Measurements from ENCODE around the gene TAX1BP3. TPM values are rescaled to one million over a fixed set of nuclear protein-coding genes. Genes with fewer than 3 reads are reported as not detected.

The TAX1BP3 gene
- total and polyA plus RNA-seq, 2 of the 13 experiments (the other 11 are each of a cell fraction or from before 2014, with no cell fraction given) = 16.7 to 45.1 TPM

DNA sequence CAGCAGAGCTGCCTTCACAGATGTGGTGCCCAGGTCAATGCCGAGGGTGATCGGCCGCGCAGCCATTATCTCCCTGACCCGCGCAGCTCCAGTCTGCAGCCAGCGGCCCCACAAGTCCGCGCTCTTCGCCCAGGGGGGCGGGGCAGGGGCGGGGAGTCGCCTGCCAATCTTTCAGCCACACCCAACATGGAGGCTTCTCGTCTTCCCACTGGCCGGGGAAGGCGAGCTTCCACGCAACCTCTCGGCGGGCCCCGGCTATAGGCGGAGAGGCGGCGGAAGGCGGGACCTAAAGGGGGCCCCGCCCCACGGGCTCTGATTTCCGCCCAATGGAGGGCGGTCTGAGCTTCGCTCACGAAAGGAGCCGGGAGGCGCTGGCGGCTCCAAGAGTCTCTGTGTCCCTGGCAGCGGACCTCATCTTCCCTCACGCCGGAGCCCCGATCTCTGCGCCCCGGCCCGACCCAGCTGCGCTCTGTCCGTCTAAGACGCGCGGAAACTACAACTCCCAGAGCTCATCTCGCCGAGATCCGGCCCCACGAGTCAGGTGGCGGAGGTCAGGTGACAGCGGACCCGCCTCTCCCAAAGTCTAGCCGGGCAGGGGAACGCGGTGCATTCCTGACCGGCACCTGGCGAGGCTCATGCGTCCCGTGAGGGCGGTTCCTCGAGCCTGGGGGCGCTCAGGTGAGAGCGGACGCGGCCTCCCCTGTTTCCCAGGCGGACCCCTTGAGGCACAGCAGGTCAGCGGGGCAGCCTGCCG, 32.0 kb downstream of the TAX1BP3 start, which contains the start of the genes CTNS and SHPK (continued):
- TF ChIP-seq, protein P1, sequence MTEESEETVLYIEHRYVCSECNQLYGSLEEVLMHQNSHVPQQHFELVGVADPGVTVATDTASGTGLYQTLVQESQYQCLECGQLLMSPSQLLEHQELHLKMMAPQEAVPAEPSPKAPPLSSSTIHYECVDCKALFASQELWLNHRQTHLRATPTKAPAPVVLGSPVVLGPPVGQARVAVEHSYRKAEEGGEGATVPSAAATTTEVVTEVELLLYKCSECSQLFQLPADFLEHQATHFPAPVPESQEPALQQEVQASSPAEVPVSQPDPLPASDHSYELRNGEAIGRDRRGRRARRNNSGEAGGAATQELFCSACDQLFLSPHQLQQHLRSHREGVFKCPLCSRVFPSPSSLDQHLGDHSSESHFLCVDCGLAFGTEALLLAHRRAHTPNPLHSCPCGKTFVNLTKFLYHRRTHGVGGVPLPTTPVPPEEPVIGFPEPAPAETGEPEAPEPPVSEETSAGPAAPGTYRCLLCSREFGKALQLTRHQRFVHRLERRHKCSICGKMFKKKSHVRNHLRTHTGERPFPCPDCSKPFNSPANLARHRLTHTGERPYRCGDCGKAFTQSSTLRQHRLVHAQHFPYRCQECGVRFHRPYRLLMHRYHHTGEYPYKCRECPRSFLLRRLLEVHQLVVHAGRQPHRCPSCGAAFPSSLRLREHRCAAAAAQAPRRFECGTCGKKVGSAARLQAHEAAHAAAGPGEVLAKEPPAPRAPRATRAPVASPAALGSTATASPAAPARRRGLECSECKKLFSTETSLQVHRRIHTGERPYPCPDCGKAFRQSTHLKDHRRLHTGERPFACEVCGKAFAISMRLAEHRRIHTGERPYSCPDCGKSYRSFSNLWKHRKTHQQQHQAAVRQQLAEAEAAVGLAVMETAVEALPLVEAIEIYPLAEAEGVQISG (CRISPR knock-in tag; IDR thresholded peaks at IDR 0.05) = peak; percentile 71; the same call in 1 of the 2 replicates
- TF ChIP-seq NFIB (CRISPR knock-in tag; IDR thresholded peaks at IDR 0.05; ENCODE audit: borderline replicate concordance) (no peak), CHCHD3 (CRISPR knock-in tag; IDR thresholded peaks at IDR 0.05) (no peak), ZBTB8A (CRISPR knock-in tag; IDR thresholded peaks at IDR 0.05; ENCODE audit: borderline replicate concordance, low read depth) (no peak), KAT7 (CRISPR knock-in tag; IDR thresholded peaks at IDR 0.05; ENCODE audit: borderline replicate concordance) (no peak; the same call in 1 of the 2 replicates), ZFYVE20 (CRISPR knock-in tag; IDR thresholded peaks at IDR 0.05; ENCODE audit: borderline replicate concordance, low read depth) (no peak), ZNF333 (CRISPR knock-in tag; IDR thresholded peaks at IDR 0.05; ENCODE audit: borderline replicate concordance) (peak; percentile 83), ZNF672 (CRISPR knock-in tag; IDR thresholded peaks at IDR 0.05) (no peak), SIN3A (IDR thresholded peaks at IDR 0.05; ENCODE audit: borderline replicate concordance, low read depth, low read length) (peak; percentile 79; the same call in 1 of the 2 replicates), GTF2F1 (IDR thresholded peaks at IDR 0.05; ENCODE audit: low read length) (no peak), DMTF1 (CRISPR knock-in tag; IDR thresholded peaks at IDR 0.05) (no peak), CREBL2 (CRISPR knock-in tag; IDR thresholded peaks at IDR 0.05; ENCODE audit: borderline replicate concordance) (no peak), MZF1 (CRISPR knock-in tag; IDR thresholded peaks at IDR 0.05; ENCODE audit: borderline replicate concordance) (no peak), U2AF1 (optimal IDR thresholded peaks at IDR 0.05; ENCODE audit: low read depth, low read length) (no peak), ZFAT (CRISPR knock-in tag; conservative IDR thresholded peaks at IDR 0.05) (no peak), HNRNPL (IDR thresholded peaks at IDR 0.05; ENCODE audit: low read depth, low read length) (0 out of 2 replicates have a peak, but pooled peaks have one; percentile 35), ZNF292 (CRISPR knock-in tag; IDR thresholded peaks at IDR 0.05; ENCODE audit: borderline replicate concordance, low read depth) (no peak)
- TF ChIP-seq, protein P2, sequence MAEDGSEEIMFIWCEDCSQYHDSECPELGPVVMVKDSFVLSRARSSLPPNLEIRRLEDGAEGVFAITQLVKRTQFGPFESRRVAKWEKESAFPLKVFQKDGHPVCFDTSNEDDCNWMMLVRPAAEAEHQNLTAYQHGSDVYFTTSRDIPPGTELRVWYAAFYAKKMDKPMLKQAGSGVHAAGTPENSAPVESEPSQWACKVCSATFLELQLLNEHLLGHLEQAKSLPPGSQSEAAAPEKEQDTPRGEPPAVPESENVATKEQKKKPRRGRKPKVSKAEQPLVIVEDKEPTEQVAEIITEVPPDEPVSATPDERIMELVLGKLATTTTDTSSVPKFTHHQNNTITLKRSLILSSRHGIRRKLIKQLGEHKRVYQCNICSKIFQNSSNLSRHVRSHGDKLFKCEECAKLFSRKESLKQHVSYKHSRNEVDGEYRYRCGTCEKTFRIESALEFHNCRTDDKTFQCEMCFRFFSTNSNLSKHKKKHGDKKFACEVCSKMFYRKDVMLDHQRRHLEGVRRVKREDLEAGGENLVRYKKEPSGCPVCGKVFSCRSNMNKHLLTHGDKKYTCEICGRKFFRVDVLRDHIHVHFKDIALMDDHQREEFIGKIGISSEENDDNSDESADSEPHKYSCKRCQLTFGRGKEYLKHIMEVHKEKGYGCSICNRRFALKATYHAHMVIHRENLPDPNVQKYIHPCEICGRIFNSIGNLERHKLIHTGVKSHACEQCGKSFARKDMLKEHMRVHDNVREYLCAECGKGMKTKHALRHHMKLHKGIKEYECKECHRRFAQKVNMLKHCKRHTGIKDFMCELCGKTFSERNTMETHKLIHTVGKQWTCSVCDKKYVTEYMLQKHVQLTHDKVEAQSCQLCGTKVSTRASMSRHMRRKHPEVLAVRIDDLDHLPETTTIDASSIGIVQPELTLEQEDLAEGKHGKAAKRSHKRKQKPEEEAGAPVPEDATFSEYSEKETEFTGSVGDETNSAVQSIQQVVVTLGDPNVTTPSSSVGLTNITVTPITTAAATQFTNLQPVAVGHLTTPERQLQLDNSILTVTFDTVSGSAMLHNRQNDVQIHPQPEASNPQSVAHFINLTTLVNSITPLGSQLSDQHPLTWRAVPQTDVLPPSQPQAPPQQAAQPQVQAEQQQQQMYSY (CRISPR knock-in tag; IDR thresholded peaks at IDR 0.05) = no peak
